ENCODE data around the gene ARMC9.

- TF ChIP-seq ZNF609 (CRISPR knock-in tag; IDR thresholded peaks at IDR 0.05; ENCODE audit: borderline replicate concordance) (no peak), MAZ (IDR thresholded peaks at IDR 0.05; ENCODE audit: borderline replicate concordance, low read depth, low read length) (no peak), MAZ (CRISPR knock-in tag; IDR thresholded peaks at IDR 0.05; ENCODE audit: low read depth) (no peak), EZH2 (conservative IDR thresholded peaks at IDR 0.05; ENCODE audit: low read depth, low read length) (no peak), PHF8 (CRISPR knock-in tag; IDR thresholded peaks at IDR 0.05) (no peak), HDAC6 (IDR thresholded peaks at IDR 0.05; ENCODE audit: low read depth, low read length) (no peak), CTCF (CRISPR knock-in tag; IDR thresholded peaks at IDR 0.05) (no peak), ZFX (CRISPR knock-in tag; IDR thresholded peaks at IDR 0.05; ENCODE audit: low read depth) (no peak), FLYWCH1 (CRISPR knock-in tag; IDR thresholded peaks at IDR 0.05) (no peak), MXI1 (IDR thresholded peaks at IDR 0.05; ENCODE audit: borderline replicate concordance, low read depth, low read length) (no peak)
These were observed 153.2 kb downstream of the ARMC9 start for GRCh38 chr2:231351648-231352047.

All from HepG2 (cell line).